Stimulated activated CD8-positive, alpha-beta memory T cell treated with anti-CD3 and anti-CD28 coated beads, Interleukin-4, amount 100 ng/mL, for 4 hours (primary cell): Measurements from ENCODE around the gene RXRA.

Experiments used
- DNase-seq, 2 donors: peaks; one replicate each; pipeline ENCODE4 v3.0.0-alpha.2; 2020; ENCODE audit warnings: low read depth in 2 of 2, low spot score in 1 of 2

RXRA gene

DNA sequence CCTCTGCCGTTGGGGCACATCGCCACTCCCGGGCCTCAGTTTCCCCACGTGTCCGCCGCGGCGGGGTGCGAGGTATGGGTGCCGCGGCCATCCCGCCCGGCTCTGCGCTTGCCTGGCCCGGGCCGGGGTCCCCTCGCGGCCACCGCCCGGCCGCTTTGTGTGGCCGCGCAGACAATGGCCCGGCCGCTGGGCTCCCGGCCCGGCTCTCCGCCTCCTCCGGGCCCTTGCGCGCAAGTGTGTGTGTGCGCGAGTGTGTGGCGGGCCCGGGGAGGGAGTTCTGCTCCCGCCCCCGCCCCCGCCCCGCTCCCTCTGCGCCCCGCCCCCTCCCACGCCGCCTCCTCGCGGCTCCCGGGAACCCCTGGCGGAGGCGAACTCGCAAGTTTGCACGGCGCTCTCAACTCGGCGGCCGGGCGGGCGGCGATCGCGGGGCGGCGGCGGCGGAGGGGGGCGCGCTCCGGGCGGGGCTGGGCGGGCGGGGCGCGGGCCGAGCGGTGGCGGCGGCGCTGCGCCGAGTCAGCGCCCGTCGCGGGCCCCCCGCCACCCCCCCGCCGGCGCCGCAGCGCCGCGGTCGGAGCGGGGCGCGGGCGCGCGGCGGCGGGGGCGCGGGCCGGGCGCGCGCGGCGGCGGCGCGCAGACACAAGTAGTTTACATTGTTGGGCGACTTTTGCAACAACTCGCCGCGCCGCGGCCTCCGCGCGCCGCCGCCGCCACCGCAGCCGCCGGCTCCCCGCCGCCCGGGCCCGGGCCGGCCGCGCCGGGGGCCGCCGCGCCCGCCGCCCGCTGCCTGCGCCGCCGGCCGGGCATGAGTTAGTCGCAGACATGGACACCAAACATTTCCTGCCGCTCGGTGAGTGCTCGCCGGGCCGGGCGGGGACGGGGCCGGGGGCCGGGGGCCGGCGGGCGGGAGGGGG lies at the start of gene RXRA:
Gene RXRA (plus strand): TSS at position 643 of the 911 bp plus-strand sequence. CDS start 177 bp downstream, at position 820.
- DNase-seq = peak; percentile 35 to 60

DNA sequence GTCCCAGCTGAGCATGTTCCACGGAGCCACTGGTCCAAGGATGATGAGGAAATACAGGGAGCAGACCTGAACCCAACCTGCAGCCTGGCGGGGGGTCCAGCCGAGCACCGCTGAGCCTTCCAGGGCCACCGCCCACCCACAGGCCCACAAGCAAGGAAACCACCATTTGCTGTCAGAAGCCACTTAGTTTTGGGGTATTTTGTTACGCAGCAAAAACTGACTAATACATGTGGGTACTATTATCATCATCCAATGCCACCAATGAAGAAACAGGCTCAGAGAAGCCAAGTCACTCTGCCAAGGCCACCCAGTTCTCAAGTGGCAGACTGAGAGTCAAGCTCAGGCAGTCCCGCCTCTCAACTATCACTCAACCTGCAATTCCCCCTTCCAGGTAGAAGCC lies 48.0 kb upstream of the RXRA start:
- DNase-seq = no peak

DNA sequence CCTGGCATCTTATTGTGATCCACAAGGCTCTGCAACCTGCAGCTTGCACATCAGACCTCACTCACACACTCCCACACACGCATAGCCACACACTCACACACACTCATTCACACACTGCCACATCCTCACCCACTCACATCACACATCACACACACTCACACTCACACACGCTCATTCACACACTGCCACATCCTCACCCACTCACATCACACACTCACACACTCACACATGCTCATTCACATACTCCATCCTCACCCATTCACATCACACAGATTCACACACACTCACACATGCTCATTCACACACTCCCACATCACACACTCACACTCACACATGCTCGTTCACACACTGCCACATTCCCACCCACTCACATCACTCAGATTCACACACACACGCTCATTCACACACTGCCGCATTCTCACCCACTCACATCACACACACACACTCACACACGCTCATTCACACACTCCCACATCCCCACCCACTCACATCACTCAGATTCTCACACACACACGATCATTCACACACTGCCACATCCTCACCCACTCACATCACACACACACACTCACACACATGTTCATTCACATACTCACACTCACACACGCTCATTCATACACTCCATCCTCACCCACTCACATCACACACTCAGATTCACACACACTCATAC lies 47.1 kb upstream of the RXRA start:
- no peak for DNase-seq

DNA sequence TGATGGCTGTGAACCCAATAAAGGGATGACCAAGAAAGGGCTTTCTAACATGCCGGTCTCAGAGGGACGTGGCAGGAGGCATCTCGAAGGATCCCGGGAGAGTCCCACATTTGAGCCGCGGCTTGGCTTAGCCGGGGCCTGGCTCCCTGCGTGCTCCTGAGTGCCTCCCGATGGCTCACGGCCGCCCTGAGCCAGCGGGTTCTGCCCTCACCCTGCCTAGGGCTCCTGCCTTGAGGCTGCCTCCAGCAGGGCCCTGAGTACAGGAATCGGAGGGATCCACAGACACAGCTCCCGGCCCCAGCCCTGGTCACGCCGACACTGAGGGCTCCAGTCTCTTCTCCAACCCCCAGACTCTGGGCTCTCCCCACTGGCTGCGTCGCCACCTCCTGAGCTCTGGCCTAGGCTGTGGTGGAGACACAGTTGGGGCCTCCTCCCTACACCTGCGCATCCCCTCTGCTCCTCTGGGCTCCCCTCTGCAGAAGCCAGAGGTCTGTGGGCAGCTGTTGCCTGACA lies 44.1 kb upstream of the RXRA start:
- DNase-seq = no peak

DNA sequence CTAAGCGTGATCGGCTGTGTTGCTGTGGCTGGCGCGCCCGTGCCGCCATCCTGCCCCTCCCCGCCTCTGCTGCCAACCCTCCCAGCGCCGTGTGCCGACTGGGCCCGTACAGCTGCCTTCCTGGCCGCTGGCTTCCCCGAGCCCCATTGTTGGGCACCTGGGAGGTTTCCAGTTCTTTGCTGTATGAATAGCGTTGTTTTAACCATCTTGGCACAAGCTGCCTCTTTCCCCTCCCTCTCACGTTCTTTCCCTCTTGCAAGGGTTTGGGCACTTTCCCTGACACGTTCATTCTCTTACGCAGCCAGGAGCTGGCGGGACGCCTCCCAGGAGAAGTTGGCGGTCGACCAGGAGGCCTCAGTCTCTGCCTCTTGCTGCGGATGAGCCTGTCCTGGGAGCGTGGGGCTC lies 43.1 kb upstream of the RXRA start:
- no peak for DNase-seq

DNA sequence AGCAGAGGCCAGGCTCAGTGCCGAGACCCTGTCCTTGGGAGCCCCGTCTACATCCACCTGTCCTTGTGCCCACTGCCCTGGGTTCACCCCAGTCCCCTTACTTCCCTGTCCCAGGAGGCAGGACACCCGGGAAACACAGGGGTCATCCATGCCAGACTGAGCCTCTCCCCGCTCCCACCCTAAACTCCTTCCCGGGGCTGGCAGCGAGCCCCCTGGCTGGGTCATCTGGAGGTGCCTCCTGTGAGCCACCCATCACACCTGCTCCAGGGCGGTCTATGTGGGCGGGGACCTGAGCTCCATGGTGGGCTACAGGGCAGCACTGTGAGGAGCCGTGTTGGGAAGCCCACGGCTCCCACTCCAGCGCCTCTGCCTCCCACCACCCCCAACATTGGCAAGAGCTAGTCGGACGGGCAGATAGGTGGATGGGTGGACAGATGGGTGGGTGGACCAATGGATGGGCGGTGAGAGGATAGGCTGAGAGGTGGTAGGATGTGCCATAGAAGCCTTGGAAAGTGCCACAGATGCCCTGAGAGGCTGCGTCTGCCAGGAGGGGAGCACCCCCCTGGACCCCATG lies 42.5 kb upstream of the RXRA start:
- no peak for DNase-seq

DNA sequence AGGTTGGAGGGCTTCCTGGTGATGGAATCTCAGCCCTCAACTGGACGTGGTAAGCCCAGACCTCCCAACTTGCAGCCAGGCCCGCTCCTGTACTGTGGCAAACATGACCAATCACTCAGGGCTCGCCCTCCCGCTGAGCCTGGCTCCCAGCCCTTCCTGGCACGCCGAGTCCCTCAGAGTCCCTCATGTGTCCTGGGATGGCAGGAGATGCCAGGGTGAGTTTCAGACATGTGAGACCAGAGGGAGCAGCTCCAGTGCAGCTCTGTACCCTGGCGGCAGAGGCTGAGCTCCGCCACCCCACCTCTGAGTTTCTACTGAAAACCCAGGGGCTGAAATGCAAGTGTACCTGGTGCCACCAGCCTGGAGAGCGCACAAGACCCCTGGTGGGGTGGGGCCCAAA lies 42.0 kb upstream of the RXRA start:
- no peak for DNase-seq

DNA sequence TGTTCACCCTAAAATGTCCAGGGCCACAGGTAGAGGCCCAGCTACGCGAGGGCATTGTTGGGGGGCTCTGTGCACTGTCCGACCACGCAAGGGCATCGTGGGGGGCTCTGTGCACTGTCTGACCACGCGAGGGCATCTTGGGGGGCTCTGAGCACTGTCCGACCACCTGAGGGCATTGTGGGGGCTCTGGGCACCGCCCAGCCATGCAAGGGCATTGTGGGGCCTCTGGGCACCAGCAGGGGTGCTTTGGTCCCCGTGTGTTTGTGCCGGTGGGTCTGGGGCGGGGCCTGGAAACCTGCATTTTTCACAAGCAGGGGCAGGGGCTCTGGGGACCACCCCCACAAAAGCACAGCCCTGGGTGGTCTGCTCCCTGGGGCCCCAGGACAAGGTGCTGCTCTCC lies 41.5 kb upstream of the RXRA start:
- no peak for DNase-seq

DNA sequence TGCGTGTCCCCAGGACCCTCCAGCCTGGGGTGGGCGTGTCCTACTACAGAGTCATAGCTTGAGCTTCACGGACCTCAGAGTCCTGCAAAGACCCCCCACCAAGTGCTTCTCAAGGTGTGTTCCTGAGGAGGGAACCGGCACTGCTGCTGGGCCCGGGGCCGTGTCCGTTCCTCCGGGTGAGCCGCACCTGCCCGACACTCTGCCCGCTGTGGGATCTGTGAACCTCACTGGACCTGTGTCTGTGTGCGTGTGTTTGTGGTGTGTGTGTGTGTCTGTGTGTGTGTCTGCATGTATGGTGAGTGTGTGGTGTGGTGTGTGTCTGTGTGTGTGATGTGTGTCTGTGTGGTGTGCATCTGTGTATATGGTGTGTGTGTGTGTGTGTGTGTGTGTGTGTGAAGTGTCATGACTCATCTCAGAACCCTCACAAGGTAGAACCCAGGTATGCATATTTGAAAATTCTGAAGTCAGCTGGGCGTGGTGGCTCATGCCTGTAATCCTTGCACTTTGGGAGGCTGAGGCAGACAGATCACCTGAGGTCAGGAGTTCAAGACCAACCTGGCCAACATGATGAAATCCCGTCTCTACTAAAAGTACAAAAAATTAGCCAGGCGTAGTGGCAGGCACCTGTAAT lies 40.9 kb upstream of the RXRA start:
- no peak for DNase-seq

DNA sequence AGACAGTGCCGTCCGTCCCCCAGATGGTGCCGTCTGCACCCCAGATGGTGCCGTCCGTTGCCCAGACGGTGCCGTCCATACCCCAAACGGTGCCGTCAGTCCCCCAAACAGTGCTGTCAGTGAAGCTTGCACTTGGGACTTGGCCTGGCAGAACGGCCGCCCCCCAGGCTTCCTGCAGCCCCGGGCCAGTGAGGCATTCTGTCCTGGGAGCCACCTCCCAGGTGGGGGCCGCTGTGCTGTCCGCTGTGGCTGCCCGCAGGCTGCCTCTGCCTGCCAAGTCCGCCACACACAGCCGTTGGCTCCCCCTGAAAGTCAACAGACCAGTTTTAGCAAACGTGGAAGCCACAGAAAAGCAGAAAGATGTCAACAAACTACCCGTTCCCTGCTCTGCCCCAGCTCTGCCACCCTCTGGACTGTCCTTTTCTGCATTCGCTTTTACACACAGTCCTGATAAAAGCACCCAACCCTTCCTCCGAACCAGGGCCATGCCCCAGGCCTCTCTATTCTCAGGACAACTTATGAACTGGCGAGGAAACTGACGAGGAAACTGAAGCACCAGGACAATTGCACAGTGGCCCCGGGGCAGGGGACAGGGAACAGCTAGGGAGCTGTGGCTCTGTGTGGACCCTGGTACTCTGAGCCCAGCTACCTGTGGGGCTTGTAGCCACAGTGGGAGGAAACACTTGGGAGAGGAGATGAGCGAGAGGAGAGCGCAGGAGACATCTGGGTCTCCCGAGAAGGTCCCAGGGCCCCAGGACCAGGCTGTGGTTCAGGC lies 39.6 kb upstream of the RXRA start:
- DNase-seq = no peak

DNA sequence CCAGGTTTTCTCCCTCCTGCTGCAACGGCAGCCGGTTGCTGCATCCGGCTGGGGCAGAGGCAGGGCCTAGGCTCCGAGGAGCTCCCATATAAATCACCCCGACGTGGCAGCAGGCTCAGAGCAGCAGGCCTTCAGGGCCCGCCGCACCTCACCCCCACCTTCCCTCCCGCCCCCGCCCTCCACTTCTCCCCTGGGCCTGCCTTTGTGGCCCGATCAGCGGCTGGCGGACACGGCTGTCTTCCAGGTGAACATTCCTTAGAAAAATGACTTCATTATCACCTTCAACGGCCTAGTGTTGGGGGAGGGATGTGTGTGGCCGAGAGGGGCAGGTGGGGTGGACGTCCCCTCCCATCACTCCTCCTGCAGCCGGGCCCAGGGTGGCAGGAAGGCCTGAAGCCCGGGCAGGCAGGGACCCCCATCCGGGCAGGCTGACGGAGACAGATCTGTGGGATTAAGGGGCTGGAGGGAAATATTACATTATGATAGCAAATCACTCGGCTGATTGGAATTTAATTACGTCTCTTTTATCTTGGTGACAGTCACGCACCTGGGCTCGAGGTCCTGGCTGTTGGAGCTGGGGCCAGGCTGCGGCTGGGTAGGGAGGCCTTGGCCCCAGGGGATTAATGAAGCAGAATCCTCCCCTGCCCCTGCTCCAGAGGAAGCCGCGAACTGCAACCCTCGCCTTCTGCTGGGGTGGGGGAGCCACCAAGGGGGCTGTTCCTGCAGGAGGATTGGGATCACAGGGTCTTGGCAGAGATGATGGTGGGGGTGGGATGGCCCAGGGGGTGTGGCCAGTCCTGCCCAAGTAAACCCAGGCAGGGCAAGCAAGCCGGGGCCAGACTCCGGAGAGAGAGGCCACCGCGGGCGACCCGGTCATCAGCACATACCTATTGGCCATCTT lies 38.4 kb upstream of the RXRA start:
- no peak for DNase-seq

DNA sequence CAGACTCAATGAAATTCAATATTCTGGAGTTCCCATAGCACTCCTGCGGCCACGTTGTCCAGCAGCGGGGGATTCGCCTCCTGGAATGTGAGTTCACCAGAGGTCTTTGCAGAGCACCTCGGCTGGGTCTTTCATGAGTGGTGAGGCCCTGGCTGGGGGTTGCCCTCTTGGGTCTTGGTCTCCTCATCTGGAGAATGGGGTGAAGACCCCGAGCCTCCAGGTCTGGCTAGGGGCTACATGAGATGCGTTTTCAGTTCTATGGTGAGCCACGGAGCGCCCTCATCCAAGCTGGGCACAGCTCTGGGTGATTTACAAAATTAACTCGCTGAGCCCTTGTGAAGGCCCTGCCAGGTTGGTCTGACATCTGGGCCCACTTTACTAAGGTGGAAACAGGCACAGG lies 37.5 kb upstream of the RXRA start:
- DNase-seq = no peak

DNA sequence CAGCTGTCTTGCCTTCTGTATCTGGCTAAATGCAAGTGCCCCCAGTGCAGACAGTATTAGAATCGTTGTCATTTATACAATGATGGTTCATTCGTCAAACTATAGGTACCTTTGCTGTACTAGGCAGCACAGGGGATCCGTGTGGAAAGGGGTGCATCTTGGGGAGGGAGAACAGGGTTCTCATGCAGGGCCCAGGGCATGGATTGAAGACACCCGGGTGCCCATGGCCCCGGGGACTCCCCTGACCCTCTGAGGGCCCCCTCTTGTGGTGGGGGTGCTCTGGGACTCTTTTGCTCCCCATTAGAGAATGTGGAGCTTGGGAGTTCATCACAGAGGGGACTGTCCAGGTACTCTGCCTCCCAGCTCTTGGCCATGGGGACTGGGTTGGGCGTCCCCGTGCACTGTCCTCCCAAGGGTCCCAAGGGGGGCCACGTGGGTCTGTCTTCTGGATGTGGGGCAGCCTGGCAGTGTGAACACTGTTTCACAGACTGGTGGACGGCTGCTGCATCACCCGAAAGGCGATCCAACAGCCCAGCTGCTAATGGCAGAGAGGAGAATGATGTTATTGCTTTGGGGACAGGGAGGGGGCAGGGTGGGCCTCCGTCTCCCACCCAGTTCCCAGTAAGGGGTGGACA lies 36.9 kb upstream of the RXRA start:
- no peak for DNase-seq

DNA sequence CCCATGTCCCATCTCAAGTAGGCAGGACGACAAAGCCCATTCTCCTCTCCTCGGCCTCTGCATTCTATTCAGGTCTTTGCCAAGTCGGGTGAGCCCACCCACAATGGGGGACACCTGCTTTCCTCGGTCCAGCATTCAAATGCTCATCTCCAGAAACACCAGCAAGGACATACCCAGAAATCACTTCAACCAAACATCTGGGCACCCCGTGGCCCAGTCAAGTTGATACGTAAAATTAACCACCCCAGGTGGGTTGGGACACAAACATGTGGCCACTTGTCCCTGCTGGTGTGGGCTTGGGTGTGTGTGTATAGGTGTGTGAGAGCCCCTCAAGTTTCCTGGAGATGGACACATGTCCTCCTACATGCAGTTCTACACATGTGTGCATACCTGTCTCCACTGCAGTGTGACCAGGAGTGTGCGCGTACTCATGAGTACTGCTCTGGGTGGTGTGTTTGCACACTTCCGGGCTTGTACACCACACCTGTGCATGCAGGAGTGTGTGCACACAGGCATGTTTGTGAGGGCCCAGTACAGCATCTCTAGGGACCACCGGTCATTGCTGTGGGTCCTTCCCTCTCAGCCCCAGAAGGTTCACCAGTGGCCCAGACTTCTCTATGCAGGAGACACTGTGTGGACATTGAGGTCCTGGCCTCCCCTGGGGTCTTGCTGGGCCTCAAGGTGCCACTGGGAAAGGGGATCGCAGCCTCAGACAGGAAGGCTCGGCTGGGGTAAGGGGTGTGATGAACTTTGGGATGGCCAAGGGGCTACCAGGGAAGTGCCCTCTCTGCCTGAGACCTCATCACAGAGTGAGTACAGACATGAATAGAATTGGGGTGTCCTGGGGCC lies 35.4 kb upstream of the RXRA start:
- DNase-seq = no peak

DNA sequence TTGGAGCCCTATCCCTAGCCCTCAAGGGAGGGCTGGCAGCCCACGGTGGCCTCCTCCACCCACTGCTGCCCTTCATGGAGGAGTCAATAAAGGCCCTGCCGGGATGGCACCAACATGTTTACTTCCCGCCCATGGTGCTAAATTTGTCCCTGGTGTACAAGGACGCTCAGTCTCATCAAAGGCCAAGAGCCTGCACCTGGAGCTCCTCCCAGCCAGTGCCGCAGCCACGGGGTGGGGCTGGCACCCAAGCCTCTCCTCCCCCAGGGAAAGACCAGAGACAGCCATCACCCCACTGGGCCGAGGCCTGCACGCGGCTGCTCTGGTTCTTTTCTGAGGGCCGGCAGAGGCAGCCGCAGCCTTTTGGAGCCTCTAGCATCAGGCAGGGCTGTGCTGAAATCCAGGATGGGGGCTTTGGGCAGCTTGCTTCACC lies 34.8 kb upstream of the RXRA start:
- DNase-seq = no peak

DNA sequence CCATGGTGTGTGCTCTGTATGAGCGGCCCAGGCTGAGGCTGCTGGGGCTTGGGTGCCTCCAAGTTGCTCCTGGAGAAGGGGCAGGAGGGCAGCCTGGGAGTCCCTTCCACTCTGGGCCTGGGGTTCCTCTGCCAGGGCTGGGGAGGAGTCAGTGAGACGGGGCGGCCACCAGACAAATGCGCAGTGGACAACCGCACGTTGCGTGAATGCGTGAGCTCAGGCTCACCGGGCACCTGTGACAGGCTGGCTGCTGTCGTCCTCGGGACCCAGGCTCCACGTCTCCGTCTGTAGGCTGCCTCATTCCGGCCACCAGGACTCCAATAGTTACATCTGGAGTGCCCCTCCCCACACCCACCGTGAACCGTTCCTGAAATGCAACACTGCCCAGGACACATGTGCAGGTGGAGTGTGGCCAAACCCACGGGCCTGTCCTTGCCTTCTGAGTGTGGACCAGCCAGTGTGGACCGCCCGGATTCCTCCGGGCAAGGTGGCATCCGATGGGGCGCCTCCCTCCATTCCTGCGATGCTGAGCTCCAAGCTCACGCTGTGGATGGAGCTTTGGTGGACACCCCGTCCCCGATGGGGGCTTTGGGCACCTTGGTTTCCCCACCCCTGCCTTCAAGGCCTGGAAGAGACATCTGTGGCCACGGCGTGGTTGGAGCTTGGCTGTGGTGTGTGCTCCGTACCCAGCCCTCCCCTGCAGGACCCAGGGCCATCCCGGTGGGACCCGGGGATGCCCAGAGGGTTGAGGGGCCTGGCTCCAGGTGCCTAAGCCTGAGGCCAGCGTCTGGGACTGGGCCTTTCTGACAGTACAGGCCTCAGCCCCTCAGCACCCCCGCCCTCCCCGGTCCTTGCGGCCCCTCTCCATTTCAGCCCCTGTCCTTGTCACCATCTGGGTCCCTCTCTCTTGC lies 34.0 kb upstream of the RXRA start:
- DNase-seq = no peak

DNA sequence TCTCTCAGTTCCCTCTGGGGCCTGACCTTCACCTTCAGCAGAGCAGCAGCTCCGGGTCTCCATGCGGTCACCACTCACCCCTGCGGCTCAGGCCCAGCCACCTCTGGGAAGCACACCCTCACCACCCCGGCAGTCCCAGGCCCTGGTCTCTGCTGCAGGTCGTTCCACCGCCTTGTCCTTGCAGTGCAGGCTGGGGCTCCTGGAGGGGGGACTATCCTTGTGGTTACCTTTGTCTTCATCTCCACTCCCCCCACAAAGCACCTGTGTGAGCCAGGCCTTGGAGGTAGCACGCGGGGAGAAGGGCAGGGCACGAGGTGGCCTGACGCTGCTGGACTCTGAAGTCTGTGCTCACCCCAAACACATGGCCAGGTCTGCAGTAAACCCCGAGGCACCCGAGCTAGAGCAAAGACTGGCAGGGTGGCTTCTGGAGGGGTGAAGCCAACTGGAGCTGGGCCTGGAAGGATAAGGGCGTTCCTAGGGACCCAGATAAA lies 33.2 kb upstream of the RXRA start:
- no peak for DNase-seq
